Loucy (cell line): ENCODE data around the gene DMXL1.

Source experiments
- EZH2phosphoT487 ChIP-seq: fragments of 200-600 bp; IDR thresholded peaks from 2 replicates; pipeline ENCODE4 v1.6.1; 2018; ENCODE audit warnings: antibody characterized with exemption, mild to moderate bottlenecking, moderate library complexity, borderline replicate concordance
- TF ChIP-seq, protein P1 (sequence below): fragments of 200-600 bp; sonication (generic); conservative IDR thresholded peaks from 2 replicates; pipeline ENCODE4 v1.5.1; 2014; ENCODE audit warnings: mild to moderate bottlenecking, antibody characterized with exemption, low read length

DNA sequence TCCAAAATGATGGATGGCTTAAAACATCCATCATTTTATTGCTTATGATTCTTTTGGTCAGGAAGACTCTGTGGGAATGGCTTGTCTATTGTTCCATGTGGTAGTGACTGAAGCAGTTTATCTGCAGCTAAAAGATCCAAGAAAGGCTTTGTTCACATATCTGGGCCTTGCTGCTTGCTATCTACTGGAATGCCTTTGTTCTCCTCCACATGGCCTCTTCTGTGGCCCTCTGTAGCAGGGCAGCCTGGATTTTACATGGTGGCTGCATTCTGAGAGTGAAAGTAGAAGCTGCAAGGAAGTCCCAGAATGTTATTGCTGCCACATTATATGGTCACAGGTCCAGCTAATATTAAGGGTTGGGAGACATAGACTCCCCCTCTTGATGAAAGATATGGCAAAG, 35.1 kb downstream of the DMXL1 start:
- TF ChIP-seq, protein P1, sequence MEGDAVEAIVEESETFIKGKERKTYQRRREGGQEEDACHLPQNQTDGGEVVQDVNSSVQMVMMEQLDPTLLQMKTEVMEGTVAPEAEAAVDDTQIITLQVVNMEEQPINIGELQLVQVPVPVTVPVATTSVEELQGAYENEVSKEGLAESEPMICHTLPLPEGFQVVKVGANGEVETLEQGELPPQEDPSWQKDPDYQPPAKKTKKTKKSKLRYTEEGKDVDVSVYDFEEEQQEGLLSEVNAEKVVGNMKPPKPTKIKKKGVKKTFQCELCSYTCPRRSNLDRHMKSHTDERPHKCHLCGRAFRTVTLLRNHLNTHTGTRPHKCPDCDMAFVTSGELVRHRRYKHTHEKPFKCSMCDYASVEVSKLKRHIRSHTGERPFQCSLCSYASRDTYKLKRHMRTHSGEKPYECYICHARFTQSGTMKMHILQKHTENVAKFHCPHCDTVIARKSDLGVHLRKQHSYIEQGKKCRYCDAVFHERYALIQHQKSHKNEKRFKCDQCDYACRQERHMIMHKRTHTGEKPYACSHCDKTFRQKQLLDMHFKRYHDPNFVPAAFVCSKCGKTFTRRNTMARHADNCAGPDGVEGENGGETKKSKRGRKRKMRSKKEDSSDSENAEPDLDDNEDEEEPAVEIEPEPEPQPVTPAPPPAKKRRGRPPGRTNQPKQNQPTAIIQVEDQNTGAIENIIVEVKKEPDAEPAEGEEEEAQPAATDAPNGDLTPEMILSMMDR = no peak
- TF ChIP-seq EZH2phosphoT487 = no peak
